T-helper 2 cell (primary cell): ENCODE data around the gene HOMER2.
A peak's percentile ranks its signal among the peaks of the same experiment; 100 is the strongest.
"Not testable (repeated sequence)": the region's sequence is repeated elsewhere in the genome, so short reads cannot be mapped to it uniquely, and the experiment has no call there.

Source experiments
- DNase-seq, 5 experiments: peaks; one replicate each; pipeline versions ENCODE4 v3.0.0 to v3.0.0-alpha.2; 2012 to 2022

The HOMER2 gene

GRCh38 chr15:82964890-82965289 is 12.4 kb upstream of the HOMER2 start:
- no peak for DNase-seq

DNA sequence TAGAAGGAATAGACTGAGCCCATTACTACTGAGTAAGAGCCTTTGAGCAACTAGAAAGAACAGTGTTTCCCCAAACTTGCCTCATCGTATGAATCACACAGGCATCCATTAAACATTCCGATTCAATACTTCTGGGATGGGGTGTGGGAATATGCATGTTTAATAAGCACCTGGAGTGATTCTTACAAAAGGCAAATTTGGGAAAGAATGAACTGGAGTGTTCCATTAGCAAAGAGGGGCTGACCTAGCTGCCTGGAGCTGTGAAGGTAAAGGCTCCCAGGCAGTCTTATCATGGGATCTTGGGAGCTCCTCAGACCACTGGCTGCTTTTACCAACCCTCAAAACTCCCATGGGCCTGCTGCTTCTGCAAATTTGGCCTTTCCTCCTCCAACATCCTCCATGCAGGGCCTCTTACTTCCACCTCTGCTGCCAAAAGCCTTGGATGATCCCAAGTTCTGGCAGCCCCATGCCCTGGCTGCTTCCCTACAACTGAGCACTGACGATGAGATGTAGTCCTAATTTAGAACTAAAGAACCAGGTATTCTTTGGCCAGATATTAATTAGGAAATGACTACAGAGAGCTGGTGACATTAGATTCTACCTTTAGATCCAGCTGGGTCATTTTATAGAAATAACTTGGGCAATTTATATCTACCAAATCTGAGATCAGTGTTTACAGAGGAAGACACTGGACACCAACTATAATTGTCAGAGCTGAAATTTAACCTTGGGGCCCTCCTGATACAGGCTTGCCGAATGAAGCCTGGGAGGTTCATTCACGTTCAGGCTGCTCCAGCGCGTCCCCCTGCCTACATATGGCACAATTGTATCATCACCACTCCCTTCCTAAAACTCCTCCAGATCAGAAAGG is 11.2 kb upstream of the HOMER2 start:
- DNase-seq, result no peak

DNA sequence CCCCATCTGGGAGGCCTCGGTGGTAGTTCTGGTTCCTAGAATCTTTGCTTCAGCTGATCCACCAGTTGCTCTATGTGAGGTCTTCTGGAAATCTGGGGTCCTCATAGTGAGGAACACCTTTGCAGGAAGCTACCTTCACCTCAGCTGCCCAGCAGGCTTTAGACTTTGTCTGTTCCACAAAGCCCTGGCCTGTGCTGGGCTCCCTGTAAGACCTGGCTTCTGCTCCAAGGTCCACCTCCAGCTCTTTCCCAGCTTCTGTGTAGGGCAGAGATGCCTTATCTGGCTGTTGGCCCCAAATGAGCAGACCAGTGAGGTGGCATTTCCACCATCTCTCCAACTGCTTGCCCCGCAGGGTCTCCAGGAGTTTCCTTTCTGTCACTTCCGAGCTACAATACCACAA is 8.2 kb upstream of the HOMER2 start:
- DNase-seq, result no peak

- DNase-seq, result no peak
Measured at GRCh38 chr15:82959423-82959822, 6.9 kb upstream of the HOMER2 start.

DNA sequence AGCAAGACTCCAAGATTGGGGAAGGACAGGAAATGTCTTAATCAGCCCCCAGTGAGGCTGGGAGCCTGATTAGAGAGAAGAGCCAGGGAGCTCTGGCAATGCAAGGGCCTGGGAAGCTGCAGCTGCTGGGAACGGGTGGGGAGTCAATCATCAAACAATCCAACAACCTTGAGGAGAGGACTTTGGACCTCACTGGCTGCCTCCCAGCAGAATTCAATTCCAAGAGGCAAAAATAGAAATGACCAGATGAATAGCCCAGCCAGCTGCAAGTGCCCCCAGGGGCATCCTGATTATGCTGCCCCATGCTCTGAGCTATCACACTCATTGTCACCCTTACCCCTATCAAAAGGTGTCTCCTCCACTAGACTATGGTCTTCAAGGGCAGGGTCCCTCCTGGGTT is 6.1 kb upstream of the HOMER2 start:
- DNase-seq, result no peak

DNA sequence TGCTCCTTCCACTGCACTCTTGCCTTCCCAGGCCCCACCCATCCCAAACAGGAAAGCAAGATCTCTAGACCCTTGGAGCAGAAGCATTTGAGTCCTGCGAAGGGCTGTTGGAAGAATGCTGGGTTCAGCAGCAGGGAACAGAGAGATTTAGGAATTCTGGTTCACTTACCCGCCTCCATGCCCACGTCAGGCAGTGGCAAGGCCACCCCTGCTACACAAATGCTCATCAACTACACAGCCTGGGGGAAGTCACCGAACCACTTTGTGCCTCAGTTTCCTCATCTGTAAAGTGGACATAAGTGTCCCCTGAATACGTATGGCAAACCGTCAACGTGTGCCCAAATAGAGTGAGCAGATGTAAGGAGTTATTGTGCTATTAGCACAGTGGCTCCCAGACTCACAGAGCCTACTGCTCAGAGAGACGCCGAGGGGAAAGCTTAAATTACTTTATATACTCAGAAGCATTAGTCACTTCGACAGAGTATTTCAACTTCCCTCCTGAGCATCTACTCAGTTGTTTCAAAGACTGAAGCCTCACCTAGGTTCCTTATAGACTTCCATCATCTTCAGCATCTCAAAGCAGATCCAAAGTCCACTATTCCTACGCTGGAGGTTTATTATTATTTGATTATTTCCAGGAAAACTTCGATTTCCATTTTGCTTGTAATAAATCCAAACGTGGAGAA is 905 bp downstream of the HOMER2 start:
- peak in 1 of 5 experiments; percentile 45 for DNase-seq

DNA sequence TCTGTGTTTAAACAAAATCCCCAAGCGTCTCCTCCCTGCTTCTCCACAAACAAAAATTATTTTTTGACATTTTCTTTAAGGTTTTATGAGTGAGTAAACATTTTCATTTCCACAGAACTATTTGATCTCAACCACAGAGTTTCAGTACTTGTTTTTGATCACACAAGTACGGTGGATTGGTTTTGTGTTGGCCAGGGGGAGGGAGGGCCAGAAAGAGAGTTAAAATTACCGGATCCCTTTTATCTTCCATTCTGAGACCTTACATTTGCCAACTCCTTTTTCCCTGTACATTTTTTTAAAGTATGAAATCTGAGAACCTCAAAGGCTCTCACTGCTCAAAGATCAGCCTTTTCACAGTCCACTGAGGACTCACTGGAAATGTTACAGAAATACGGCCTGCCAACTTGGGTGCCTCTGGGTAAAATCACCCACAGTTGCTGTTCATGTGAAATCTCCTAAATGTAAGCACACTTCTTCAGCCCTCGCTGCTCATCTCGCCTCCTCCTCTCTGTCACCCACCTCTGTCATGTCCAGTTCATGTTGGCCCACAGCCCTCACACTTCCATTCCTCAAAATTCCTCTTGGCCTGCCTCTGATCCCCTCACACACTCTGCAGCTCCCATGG is 1.7 kb downstream of the HOMER2 start:
- peak in 1 of 5 experiments; percentile 87 for DNase-seq

DNA sequence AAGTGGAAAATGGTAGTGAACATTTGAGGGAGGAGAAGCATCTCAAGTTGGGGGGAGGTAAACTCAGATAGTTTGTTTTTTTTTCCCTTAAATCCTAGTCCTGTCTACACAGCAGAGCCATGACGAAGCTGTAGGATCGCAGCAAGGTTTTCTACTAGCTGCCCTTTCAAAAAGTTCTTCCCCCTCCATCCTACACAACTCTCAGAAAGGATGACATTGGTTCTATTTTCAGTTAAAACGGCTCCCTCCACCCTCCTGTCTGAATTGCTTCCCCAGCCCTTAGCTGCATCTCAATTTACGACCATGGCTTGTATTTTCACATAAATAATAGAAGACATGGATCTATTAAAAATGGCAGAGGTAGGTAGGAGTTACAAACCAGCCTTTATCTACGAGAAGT is 2.2 kb downstream of the HOMER2 start:
- DNase-seq, result no peak

DNA sequence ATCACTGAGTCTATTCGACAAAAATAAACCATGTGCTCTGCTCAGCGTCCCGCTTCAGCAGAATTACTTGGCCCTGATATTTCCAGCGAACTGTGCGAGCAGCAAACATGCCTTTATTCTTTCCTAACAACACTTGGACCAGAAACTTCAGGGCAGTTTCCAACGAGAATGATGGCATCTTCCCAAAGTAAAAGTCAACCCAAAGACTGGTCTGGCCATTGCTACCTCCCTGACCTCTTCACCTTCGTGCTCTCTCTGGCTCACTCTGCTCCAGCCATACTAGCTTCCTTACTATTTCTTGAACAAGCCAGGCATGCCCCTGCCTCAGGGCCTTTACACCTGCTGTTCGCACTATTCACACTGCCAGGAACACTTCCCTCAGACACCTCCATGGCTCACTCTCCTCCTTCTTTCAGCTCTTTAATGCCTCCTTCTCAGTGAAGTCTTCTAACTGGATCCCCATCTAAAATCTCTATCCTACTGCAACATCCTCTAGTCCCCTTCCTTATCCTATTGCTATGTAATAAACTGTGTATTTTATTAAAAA is 6.3 kb downstream of the HOMER2 start:
- no peak for DNase-seq

DNA sequence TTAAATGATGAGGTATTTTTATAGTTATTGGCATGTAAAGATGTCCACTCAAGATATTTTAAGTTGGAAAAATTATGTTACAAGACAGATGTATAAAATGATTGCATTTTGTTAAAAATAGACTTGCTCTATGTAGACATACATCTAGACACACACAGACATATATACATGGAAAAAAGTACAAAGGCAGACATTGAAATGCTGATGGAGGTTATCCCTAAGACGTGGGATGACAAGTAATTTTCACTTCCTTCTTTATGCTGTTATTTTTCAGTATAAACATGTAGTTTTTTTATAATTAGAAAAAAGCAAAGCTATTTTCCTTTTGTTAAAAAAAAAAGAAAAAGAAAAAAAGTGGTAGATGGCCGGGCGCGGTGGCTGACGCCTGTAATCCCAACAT is 7.2 kb downstream of the HOMER2 start:
- no peak for DNase-seq

DNA sequence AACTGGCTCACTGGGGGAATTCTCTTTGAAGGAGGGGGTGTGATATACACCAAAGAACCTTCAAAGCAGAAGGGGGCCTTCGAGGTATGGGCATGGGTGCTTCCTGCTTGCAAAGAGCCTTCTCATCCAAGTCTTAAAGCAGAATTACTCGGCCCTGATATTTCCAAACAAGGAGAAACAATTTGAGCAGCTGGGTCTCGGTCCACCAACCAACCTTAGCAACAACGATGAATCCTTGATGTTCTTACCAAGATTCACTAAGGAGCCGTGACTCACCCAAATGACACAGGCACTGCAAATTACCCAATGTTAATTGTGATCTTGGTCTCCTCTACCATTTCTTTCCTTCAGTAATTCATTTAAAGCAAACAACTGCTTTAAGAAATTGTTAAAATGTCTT is 7.7 kb downstream of the HOMER2 start:
- DNase-seq, result no peak

DNA sequence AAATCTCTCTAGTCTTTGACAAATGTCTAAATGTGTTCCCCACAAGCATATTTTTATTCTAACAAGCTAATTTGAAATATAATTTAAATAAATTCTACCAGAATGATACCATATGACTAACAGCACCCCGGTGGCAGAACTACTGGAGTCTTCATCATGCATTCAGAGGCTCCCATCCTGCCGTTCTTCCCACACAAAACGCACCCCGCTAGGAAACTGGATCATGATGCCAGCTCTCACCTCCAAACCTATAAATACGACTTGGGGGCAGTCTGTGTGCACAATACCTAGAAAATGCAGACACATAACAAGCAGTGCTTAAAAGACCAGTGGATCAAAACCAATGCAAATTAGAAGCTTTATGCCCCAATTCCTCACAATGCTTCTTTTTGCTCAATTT is 8.5 kb downstream of the HOMER2 start:
- no peak for DNase-seq

DNA sequence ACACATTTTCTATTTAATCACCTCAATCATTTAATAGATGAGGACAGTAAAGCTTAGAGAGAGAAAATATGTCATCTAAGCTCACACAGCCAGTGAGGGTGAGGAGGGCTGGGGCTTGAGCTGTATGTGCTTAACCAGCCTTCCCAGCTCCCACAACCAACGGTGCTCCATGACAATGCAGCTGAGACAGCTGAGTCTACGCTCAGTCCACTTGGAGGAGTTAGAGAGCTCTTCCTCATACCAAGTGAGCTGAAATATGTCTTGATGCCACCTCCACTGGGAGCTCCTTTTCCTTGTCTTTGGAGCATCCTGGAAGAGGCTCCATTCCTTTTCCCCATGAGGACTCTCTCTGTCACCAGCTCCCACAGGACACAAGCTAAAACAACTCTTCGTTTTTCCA is 9.3 kb downstream of the HOMER2 start:
- no peak for DNase-seq

- no peak for DNase-seq
Measured at GRCh38 chr15:82942691-82943090, 9.8 kb downstream of the HOMER2 start.

GRCh38 chr15:82939678-82940077 is 12.8 kb downstream of the HOMER2 start:
- DNase-seq, result not testable (repeated sequence)

DNA sequence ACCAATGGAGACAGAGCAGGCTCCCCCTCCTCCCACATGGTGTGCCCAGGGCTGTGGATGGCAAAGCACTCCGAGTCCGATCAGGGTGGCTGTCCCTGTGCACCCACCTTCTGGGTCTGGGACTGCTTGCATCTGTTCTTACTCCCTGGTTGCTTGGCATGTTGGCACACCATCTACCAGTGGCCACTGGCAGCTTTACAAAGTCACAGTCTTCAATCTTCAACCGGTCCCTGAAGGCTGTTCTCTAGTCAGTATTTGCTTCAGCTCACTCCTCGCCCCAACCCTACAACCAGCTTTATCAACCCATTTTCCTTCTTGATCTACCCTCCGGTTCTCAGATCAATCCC is 14.8 kb downstream of the HOMER2 start:
- DNase-seq, result no peak

- DNase-seq, result no peak
Measured at GRCh38 chr15:82936966-82937711, 15.4 kb downstream of the HOMER2 start.

DNA sequence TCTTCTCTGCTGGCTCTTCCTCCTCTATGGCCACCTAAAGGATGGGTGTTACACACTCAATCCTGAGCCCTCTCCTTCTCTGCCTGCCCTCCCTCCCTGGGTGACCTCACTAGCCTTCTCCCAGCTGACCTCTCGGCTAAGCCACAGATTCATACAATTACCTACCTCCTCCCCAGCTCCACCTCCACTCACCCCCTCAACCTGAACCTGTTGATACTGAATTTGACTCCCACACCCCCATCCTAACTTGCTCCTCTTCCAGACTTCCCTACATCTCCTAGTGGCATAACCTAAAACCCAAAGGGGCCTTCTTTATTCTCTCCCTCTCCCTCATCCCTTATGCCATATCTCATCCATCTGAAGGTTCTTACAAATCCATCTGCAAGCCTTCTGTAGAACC is 17.1 kb downstream of the HOMER2 start:
- DNase-seq, result no peak

DNA sequence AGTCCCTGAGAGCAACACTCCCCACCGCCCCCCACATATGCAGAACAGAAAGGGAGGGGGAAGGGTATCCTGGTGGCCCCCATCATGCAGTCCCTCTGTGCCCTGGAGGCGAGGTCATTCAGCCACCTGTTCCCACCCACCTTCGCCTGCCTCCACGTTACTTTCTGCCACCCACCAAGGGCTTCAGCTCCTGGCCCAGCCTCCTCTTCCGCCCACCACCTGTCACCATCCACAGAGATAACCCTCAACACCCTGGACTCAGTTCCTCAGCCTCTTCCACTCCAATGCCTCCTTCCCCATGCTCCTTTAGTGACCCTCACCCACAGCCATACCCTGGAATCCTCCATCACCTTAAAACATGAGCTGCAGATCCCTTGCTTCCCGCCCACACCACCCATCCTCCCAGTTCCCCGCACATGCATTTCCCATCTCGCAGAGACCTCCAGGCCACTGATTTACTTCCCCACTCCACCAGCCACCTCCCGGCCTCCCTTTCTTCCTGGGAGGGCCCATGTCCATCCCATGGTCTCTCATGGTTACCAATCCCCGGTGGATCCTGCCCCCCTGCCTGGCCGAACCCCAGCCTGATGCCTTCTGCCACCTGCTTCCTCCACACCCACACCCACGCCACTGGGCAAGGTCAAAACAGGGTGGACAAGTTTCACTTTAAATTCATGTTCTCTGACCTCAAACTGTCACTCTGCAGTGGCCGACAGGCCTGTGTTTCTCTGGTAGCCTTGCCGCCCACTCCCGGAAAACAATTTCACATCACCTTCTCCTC is 18.2 kb downstream of the HOMER2 start:
- no peak for DNase-seq

GRCh38 chr15:82933576-82933975 is 18.9 kb downstream of the HOMER2 start:
- no peak for DNase-seq

- DNase-seq, result no peak
Measured at GRCh38 chr15:82931221-82931620, 21.3 kb downstream of the HOMER2 start.

- no peak for DNase-seq
Measured at GRCh38 chr15:82930461-82930860, 22.1 kb downstream of the HOMER2 start.
